Stromal cell of bone marrow (primary cell): ENCODE data around the gene SENP8.
A peak's percentile ranks its signal among the peaks of the same experiment; 100 is the strongest.

Experiments used
- DNase-seq: peaks from one replicate; pipeline ENCODE4 v3.0.0-alpha.2; 2012; ENCODE audit warnings: low read depth

Gene SENP8

DNA sequence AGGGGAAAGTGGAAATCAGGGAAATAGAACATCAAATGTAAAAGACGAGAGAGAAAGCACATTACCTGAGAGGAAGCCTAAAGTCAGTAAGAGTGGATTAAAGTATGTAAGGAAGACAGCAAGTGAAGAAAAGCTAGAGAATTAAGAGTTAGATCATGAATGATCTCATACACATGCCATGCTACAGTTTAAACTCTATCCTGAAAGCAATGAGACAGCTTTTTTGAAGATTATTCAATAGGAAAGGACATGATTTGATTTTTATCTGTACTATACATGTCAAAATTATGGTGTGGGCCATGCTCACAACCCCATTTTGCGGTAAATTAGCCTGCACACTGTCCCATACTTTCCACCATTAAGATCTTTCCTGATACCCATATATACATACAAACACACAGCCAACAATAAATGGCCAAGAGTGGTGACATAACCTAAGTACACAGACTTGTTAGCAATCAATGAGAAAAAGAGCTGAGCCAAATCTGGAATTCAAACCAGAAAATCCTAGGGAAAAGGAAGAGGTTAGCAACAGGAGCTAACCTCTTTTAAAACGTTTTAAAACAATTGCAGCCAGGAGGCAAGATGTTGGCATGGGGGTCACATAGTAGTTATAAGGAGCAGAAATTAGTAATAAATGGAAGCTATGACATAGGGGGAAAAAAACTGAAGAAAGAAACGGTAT, 4.7 kb upstream of the SENP8 start:
- DNase-seq: no peak

DNA sequence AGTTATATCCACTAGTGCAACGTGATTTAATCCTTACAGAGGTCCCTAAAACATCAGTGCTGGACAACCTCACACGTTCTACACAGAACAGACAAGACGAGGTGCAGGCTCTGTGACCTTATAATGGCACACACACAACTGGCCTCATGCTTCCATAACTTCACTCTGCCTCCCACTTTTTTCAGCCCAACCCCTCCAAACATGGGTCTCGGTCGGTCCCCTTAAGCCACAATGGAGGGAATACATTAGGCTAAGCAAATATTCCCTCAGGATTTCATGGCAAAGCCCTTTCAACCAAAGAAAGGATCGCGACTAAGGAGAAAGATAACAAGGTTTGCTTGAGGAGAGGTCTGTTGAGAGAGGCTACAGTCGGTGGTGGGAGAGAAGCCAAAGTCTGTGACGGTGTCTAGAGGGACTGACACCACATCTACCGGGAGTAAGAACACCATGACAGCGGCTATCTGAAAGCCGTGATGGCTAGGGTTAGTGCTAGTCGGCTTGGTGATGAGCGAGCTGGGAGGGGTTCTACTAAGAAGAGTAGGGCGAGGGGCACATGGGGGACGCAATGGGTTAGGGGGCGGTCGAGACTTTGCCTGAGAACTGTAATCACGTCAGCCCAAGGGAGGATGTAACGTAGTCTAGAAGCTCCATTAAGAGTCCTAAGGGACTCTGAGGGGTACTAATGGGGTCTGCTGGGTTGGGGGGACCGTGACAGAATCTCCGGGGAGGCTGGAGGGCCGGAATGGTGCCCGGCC, 1.3 kb upstream of the SENP8 start:
- DNase-seq: no peak

DNA sequence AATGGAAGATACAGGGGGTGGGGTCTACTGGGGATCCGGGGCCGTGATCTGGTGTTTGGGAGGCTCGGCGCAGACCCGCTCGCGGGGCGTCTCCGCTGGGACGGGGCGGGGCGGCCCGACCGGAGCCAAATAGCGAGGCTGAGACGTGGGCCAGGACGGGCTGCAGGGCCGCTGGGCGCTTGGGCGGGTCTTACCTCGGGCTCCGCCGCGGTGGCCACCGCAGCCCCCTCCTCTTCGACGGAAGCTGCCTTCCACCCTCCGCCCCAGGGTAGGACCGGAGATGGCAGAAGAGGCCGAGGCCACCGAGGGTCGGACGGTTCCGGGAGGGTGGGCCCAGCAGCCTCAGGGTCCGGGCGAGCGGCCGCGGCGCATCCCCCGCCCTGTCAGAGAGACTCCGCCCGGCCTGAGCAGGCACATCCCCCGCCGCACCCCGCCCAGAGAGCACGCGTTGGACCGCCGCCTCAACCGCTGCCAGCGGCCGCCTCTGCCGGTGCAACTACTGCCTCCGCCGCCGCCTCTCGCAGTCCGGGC, 652 bp upstream of the SENP8 start:
- peak; percentile 57 for DNase-seq

DNA sequence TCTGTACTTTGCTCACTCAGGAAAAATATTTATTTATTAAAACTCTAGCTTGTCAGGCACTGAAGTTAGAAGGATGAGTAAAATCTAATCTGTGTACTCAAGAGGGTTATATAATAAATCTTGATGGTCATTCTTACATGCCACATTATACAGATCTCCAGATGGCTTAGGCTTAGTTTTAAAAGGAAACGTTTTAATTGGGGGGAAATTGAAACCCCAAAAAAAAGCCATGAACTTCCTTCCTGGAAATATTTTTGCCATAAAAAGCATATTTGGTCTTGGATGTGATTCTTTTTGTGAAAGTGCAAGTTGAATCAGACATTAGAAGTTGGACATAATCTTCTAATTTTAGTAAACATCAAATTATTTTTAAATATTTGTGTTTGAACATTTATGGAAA, 6.0 kb downstream of the SENP8 start:
- DNase-seq: no peak

DNA sequence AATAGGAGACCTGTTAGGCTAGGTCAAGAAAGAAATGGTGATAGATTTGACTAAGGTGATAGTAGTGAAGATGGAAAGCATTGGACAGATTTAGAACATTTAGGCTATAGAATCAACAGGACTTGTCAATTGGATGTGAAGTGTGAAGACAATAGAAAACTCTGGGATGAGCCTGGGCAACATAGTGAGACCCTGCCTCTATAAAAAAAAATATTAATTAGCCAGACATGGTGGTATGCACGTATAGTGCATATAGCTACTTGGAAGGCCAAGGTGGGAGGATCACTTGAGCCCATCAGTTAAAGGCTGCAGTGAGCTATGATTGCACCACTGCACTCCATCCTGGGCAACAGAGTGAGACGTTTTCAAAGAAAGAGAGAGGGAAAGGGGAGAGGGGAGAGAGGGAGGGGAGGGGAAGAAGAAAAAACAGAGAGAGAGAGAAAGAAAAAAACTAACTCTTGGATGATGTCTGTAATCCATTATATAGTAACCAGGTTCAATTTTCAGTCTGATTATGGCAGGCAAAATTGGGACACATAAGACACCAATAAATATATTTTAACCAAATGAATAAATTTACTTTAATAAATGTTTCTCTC, 9.6 kb downstream of the SENP8 start:
- no peak for DNase-seq

DNA sequence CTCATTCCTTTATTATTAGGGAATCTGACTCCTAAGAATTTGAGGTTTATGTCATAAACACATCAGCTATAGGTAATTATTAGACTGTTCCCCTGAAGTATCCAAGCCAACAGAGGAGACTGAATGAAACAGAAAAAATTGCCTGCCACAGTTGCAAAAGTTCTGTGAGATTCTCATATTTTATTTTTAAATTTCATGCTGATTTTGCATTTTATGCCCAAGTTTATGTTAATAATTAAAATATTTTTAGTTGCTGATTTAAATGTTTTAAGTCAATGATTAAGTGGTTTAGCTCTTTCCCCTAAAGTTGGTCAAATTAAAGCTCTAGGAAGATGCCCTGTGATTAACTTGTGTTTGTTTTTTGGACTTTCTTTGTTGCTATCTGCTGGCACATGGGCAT, 10.2 kb downstream of the SENP8 start:
- DNase-seq: no peak

DNA sequence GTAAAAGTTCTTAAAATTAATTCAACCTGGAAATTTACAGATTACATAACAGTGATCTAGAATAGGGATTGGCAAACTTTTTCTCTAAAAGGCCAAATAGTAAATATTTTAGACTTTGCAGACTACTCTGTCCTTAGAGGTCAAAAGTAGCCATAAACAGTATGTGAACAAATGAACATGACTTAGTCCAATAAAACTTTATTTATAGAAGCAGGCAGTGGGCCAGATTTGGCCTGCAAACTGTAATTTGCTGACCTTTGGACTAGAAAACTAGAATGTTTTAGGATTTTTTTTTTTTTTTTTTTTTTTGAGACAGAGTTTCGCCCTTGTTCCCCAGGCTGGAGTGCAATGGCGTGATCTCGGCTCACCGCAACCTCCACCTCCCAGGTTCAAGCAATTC, 12.1 kb downstream of the SENP8 start:
- no peak for DNase-seq

DNA sequence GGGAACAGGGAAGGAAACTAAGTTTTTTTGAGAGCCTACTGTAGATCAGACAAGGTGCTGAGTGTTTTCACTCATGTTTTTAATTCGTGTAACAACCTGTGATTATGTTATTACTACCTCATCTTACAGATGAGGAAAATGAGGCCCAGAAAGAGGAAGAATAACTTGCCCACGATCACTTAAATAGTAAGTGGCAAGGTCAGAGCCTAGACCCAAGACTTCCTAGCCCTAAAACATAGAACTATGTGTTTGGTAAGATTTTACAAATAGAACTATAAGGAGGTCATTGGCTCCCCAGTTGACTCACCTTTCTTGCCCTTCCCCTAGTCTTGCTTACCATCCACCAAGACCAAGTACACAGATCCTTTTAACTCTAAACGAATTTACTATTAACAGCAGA, 13.7 kb downstream of the SENP8 start:
- no peak for DNase-seq

DNA sequence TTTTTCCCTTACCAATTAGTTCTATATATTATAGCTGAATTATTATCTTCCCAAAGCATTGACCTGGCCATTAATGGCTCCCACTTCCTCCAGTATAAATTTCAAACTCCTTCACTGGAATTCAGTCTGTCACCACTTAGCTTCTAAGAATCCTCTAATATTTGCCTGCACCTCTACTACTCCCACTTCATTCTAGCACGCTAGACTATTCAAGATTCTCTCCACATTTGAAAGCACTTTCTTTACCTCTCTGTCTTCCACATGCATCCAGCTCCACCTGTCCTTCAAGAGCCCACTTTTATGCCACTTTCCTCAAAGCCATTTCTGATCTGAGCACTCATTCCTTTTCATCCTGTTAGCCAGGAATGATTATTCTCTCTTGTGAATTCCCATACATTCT, 15.0 kb downstream of the SENP8 start:
- DNase-seq: no peak

DNA sequence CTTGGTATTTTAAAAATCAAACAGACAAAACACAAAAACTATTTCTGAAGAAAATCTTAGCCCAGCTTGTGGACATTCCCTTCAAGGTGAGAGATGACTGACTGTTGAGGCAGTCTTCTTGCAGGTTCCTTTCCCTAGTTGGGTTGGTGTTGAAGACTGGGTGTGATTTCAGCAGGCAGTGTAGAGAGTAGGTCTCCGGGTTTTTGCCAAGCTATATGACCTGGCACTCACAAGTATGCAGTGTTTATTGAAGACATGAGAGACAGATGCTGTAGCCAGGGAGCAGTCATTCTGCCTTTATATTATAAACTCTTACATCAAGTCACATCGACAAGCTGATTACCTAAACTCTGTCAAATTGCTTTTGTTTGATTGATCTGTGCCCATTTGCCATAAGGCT, 17.5 kb downstream of the SENP8 start:
- DNase-seq: no peak

DNA sequence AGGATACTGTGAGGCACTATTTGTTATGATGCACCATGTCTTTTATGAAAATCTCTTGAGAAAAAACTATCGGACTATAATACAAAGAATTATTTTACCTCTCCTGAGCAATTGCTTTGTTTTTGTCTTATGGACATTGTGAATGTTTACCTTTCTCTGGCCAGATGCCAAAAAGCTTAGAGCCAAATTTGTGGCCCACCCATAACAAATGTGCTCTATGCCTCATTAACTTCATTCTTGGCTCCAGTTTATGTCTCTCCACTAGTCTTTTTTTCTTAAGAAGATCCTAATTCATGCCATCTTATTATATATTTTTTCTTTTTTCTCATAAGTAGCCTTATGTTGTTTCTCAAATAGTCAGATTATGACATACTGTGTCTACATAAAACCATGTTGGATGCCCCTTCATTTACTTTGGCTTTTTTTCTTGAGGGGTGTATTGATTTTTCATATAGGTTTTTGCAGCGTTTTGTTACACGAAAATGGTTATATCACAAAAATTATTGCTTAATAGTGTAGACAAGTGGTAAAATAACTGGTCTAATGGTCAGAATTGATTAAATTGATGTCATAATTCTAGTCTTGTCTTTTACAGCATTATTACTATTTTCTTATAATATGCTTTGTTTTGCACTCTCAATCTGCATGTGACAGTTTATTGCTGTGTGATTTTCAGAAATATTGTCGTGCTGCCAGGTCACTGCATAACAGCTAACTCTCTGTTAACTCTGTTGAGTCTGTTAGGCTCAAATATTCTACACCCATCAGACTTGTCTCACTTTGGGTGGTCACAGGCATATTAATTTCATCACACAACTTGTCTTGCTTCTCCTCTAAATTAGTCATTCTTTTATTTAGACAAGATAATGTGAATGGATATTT, 18.2 kb downstream of the SENP8 start:
- DNase-seq: no peak

DNA sequence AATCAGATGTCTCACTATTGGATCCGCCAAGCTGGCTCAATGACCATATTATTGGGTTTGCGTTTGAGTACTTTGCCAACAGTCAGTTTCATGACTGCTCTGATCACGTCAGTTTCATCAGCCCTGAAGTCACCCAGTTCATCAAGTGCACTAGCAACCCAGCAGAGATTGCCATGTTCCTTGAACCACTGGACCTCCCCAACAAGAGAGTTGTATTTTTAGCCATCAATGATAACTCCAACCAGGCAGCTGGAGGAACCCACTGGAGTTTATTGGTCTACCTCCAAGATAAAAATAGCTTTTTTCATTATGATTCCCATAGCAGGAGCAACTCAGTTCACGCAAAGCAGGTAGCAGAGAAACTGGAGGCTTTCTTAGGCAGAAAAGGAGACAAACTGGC, 21.5 kb downstream of the SENP8 start:
- no peak for DNase-seq

DNA sequence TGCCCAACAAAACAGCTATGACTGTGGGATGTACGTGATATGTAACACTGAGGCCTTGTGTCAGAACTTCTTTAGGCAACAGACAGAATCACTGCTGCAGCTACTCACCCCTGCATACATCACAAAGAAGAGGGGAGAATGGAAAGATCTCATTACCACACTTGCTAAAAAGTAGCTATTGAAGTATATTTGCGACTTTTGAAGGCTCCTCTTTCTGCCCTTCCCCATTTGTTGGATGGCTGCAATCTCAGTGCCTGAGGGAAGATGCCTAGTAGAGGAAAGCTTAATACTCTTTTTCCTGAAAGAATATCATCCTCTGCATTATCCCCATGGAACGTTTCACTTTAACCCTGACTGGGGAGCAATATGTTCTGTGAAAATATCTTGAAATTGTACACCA, 21.9 kb downstream of the SENP8 start:
- no peak for DNase-seq

DNA sequence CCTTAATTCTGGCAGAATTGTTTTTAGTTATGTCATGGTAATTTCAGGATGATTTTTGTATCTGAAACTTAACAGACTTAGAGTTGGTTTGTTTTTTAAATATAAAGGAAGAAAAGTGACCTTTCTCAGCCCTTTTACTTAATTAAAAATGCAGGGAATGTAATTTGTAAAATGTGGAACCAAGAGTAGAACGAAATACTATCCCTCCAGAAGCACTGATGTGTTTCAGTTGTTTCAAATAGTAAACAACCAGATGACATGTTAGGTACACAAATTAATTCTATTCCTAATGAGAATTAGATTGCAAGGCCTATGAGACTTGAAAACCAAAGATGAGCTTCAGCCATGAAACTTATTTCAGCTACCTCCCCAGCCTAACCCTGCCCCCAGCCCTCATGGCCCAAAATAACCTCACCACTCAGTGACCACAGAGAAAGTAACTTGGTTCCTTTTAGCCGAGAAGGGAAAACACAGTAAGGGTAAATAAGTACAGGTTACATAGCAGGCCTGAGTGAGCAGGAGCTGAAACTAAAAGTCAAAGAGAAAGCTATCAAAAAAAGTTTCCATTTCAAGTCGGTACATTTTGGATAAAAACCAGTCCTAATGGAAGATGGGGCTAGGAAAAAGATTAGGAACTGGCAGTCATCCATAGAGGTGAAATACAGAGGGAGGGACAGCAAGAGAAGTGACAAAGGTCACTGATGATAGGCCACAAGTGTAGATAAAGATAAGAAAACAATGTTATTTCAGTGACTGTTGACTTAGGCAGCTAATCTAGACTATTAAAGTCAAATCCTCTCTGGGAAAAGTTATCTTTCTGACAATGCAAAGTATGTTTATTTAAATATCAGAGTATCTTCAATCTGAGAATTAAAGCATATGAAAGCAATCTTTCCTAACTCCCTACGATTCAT, 23.2 kb downstream of the SENP8 start:
- DNase-seq: no peak

DNA sequence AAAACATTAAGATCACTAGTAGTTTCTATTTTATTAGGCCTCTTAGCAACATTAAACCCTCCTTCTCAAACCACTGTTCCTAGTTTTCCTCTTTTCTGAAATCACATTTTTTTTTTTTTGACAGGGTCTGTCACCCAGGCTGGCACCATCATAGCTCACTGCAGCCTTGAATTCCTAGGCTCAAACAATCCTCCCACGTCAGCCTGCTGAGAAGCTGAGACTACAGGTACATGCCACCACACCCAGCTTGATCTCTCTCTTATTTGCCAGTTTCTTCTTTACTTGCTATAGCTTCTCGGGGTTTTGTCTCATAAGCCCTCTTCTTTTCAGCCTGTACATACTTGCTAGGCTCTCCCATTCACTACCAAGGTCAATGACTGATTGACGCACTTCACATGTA, 28.0 kb downstream of the SENP8 start:
- no peak for DNase-seq

DNA sequence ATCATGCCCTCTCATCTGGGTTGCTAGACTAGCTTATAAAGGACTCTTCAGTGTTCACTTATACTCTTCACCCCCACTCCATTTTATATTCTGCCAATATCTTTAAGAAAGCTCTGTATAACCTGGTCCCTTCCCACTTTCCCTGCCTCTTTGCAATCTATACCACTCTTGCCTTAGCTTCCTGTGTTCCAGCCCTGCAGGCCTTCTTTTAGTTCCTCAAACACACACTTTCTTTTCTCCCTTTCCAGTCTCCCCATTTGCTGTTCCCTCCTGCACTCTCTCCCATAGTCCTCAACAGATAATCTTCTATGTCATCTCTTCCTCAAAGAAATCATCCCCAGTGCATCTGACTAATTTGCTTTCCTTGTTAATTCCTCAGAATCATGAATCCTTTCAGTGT, 28.7 kb downstream of the SENP8 start:
- no peak for DNase-seq

DNA sequence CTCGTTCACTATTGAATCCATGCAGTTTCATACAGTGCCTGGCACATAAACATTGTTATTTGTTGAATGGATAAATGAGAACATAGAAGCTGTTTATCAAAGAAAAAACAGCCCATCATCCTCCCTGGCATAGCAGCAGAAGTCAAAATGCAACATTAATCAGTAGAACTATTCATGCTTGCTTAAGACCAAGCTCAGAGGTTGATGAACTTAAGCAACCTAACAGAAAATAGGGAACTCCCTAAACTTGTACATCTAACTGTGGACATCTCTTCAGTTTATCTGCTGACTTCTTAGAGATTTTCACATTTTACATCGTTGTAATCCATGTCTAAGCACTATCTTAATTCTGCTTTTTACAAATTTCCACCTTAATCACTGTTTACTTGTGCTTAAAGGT, 29.2 kb downstream of the SENP8 start:
- DNase-seq: no peak

DNA sequence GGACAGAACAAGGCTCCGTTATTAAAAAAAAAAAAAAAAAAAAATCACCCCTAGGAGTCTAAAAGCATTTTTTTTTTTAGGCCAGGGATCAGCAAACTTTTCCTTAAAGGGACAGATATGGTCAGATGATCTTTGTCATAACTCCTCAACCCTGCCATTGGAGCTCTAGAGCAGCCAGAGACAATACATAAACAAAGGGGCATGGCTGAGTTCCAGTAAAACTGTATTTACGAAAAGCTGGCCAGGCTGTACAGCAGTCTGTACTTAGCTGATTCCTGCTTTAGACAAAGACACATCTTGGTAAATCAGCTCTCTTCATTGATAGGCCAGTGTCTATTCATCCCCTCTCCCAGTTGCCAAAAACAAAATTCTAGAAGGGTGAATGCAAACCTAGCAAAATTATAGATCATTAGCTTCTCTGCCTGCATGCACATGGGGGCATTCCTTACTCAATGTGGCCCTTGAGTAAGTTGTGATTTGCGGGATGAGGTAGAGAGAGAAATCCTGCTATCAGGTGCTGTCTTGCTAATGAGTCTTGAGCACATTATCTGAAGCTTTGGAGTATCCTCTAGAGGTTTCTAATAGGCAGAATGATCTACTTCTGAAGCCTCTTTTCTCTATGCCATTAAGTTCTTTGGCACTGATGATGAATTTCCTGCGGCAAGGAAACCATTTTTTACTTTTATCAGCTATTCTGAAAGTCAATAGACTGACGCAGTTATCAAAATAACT, 35.2 kb downstream of the SENP8 start:
- no peak for DNase-seq

DNA sequence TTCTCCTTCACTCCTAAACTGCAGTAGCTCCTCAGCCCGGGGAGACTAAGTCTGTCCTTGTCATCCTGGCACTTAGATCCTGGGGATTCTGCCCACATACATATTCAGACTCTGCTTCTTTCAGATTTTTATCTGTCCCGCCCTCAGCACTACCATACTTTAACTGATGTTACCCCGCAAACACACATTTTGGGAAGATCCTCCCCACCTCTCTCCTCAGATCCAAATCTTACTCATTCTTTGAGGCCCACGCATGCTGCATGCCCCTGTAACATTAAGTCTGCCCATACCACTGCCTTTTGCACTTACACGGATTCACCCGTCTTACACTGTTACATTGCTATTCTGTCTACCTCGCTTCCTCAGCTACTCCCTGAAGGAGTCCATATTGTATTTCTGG, 36.1 kb downstream of the SENP8 start:
- DNase-seq: no peak

DNA sequence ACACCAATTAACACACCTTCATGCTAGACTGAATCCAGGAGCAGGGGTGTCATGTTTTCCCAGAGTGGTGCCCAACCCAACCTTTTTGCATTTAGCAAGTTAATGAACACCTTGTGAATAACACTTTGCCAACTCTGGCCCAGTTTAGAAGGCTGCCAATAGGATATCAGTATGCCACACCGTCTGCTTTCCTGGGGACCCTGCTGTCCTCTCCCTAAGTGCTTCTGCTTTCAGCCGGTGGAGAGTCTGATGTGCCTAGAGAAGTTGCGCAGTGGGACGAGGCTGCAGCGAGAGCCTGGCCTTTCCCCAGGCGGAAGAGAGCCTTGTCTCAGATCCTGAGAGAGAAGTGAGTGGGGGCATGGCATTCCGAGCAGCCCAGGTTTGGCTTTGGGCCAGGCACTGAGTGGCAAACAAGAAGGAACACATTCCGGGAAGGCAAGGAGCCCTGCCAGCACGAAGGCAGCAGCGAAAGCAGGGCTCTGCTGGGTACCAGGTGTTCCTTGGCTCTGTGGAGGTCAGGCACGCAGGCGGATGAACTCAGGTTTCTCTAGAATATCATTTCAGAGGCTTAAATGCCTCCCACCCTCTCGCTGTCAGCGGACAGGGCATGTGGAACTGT, 36.9 kb downstream of the SENP8 start:
- DNase-seq: no peak
